GM12878 (cell line): Measurements from ENCODE around the gene FAM98C. TPM values are rescaled to one million over a fixed set of nuclear protein-coding genes. Genes with fewer than 3 reads are reported as not detected.

Experiments used
- ATAC-seq: fragments of 200-7000 bp; cut with Tn5 transposase; 3 replicates; pipeline ENCODE4 v1.9.1; 2020; ENCODE audit warnings: mild to moderate bottlenecking, moderate library complexity
- BruUV-seq: library from RNA; stranded (reverse); fragments of 400-500 nt; replicated peaks from 2 replicates; lab custom pipeline; 2021; lab: Mats Ljungman, UMichigan
- CTCF ChIA-PET: fragments of 300-600 bp; sonication (Branson Sonifier 250); formaldehyde crosslinking; extraction: SDS; loops from one replicate; lab custom pipeline; 2021; ENCODE audit warnings: inconsistent platforms; lab: Yijun Ruan, JAX
- POLR2A ChIA-PET: fragments of 350-600 bp; formaldehyde crosslinking; extraction: SDS; loops from one replicate; lab custom pipeline; 2021; ENCODE audit warnings: inconsistent platforms; lab: Charles Lee
- RAD21 ChIA-PET: fragments of 300-600 bp; sonication (Branson Sonifier 250); formaldehyde crosslinking; loops from one replicate; lab custom pipeline; 2023; ENCODE audit warnings: antibody characterized with exemption; ENCODE audit not compliant: unreplicated experiment; lab: Charles Lee
- SMC1A ChIA-PET: fragments of 300-600 bp; sonication (Branson Sonifier 250); formaldehyde crosslinking; loops from one replicate; lab custom pipeline; 2023; ENCODE audit not compliant: unreplicated experiment, uncharacterized antibody; lab: Charles Lee
- DNase-seq: peaks from one replicate; pipeline ENCODE4 v3.0.0-alpha.2; 2011; ENCODE audit warnings: low read depth, low spot score
- FAIRE-seq: peaks from 3 replicates; lab custom pipeline; 2011; peaks lifted over from hg19 to GRCh38; lab: Jason Lieb, UNC
- H2AFZ ChIP-seq: 2 replicates; pipeline ENCODE4 v1.6.0; 2011; ENCODE audit warnings: low read depth, low read length, control low read depth; ENCODE audit not compliant: control insufficient read depth
- H3K27ac ChIP-seq: 2 replicates; pipeline ENCODE4 v1.5.1; 2011; ENCODE audit warnings: control low read depth; ENCODE audit not compliant: control insufficient read depth, insufficient read depth
- H3K27me3 ChIP-seq, 2 experiments: replicated peaks in 1 of 2; 2 replicates each; pipeline versions ENCODE4 v1.6.0 to v1.6.1; 2011; ENCODE audit warnings: low read length in 1 of 2; ENCODE audit not compliant: control insufficient read depth in 2 of 2, insufficient read depth in 2 of 2
- H3K36me3 ChIP-seq, 2 experiments: 2 replicates each; pipeline ENCODE4 v1.5.1; 2011; ENCODE audit warnings: low read length in 1 of 2; ENCODE audit not compliant: control insufficient read depth in 2 of 2, insufficient read depth in 2 of 2
- H3K4me1 ChIP-seq: 2 replicates; pipeline ENCODE4 v1.6.1; 2011; ENCODE audit warnings: mild to moderate bottlenecking, low read length, moderate library complexity, mixed read lengths; ENCODE audit not compliant: control insufficient read depth, insufficient read depth
- H3K4me2 ChIP-seq: 2 replicates; pipeline ENCODE4 v1.6.0; 2011; ENCODE audit warnings: control low read depth; ENCODE audit not compliant: control insufficient read depth, insufficient read depth
- H3K4me3 ChIP-seq: fragments of 200-600 bp; sonication (generic); 2 replicates; pipeline ENCODE4 v1.5.1; 2016
- H3K79me2 ChIP-seq: 2 replicates; pipeline ENCODE4 v1.6.0; 2011; ENCODE audit warnings: low read length; ENCODE audit not compliant: control insufficient read depth, insufficient read depth
- H3K9ac ChIP-seq: 2 replicates; pipeline ENCODE4 v1.8.0; 2011; ENCODE audit warnings: low read length, control low read depth, mixed read lengths; ENCODE audit not compliant: control insufficient read depth, insufficient read depth
- H3K9me3 ChIP-seq: replicated peaks from 3 replicates; pipeline ENCODE4 v1.5.1; 2011; ENCODE audit warnings: mild to moderate bottlenecking, low read length; ENCODE audit not compliant: control insufficient read depth, insufficient read depth
- H4K20me1 ChIP-seq: 2 replicates; pipeline ENCODE4 v1.6.0; 2011; ENCODE audit not compliant: control insufficient read depth, insufficient read depth
- BRCA1 ChIP-seq: IDR thresholded peaks from 2 replicates; pipeline ENCODE4 v1.6.1; 2011; ENCODE audit warnings: low read depth, low read length, improper control_type of control experiment
- CBX3 ChIP-seq: fragments of 200-600 bp; sonication (generic); IDR thresholded peaks from 2 replicates; pipeline ENCODE4 v1.6.1; 2016; ENCODE audit warnings: low read depth, borderline replicate concordance
- CEBPB ChIP-seq, 2 experiments: fragments of 150-350 bp in 1 of 2; IDR thresholded peaks; 2 replicates each; pipeline ENCODE4 v1.6.1; 2012 to 2014; ENCODE audit warnings: low read depth in 2 of 2, low read length in 2 of 2, borderline replicate concordance in 1 of 2, inconsistent platforms in 1 of 2
- ETV6 ChIP-seq, 2 experiments: fragments of 450-650 bp in 1 of 2; IDR thresholded peaks in 1 of 2; conservative IDR thresholded peaks in 1 of 2; 2 replicates each; pipeline ENCODE4 v1.6.1; 2014; ENCODE audit warnings: antibody characterized with exemption in 1 of 2, borderline replicate concordance in 1 of 2, low read depth in 1 of 2, mild to moderate bottlenecking in 1 of 2, moderate library complexity in 1 of 2
- FOS ChIP-seq: IDR thresholded peaks from 3 replicates; pipeline ENCODE4 v1.6.1; 2011; ENCODE audit warnings: borderline replicate concordance; ENCODE audit not compliant: insufficient read length; ENCODE audit errors: extremely low read depth
- GATAD2B ChIP-seq: fragments of 450-650 bp; conservative IDR thresholded peaks from 2 replicates; pipeline ENCODE4 v1.6.1; 2017; ENCODE audit warnings: low read depth, mild to moderate bottlenecking, moderate library complexity
- KLF5 ChIP-seq: fragments of 450-650 bp; IDR thresholded peaks from 2 replicates; pipeline ENCODE4 v1.6.1; 2014; ENCODE audit warnings: mild to moderate bottlenecking; ENCODE audit not compliant: partially characterized antibody
- NRF1 ChIP-seq: conservative IDR thresholded peaks from 2 replicates; pipeline ENCODE4 v1.6.1; 2011; ENCODE audit warnings: mild to moderate bottlenecking, low read depth, low read length, improper control_type of control experiment
- PML ChIP-seq: IDR thresholded peaks from 2 replicates; pipeline ENCODE4 v1.6.1; 2012; ENCODE audit warnings: low read length, inconsistent platforms
- RB1 ChIP-seq: fragments of 450-650 bp; formaldehyde crosslinking; IDR thresholded peaks from 2 replicates; pipeline ENCODE4 v1.6.1; 2017; ENCODE audit warnings: mild to moderate bottlenecking, borderline replicate concordance
- SP1 ChIP-seq: IDR thresholded peaks from one replicate; pipeline ENCODE4 v1.6.1; 2011; ENCODE audit warnings: low read depth, low read length
- STAT1 ChIP-seq: fragments of 450-650 bp; conservative IDR thresholded peaks from 2 replicates; pipeline ENCODE4 v1.6.1; 2014; ENCODE audit warnings: antibody characterized with exemption, mild to moderate bottlenecking
- USF2 ChIP-seq: IDR thresholded peaks from 2 replicates; pipeline ENCODE4 v1.6.1; 2011; ENCODE audit warnings: low read depth, low read length, improper control_type of control experiment, borderline replicate concordance
- ZNF207 ChIP-seq: fragments of 450-650 bp; IDR thresholded peaks from 2 replicates; pipeline ENCODE4 v1.6.1; 2014; ENCODE audit warnings: antibody characterized with exemption, mild to moderate bottlenecking, borderline replicate concordance
- ZNF622 ChIP-seq: fragments of 450-650 bp; IDR thresholded peaks from 2 replicates; pipeline ENCODE4 v1.6.1; 2017; ENCODE audit warnings: mild to moderate bottlenecking, inconsistent platforms
- WGBS: methylation state at CpG from one replicate; pipeline ENCODE4 v1.1.6; 2016; ENCODE audit warnings: low lambda C conversion rate; ENCODE audit not compliant: insufficient replicate concordance, insufficient coverage; ENCODE audit errors: missing lambda C conversion rate; 5-methylcytosine and 5-hydroxymethylcytosine counted together
- in situ Hi-C: fragments of 300-500 bp; cut with MboI; formaldehyde crosslinking; loops from 9 replicates; pipeline ENCODE4 v1.14.3; 2018; ENCODE audit warnings: mixed read lengths
- intact Hi-C: fragments of 100-400 bp; cut with micrococcal nuclease; formaldehyde crosslinking; loops from one replicate; pipeline ENCODE4 v1.14.2; 2022; ENCODE audit not compliant: unreplicated experiment
- polyA plus RNA-seq, 11 experiments: library from polyadenylated mRNA; depleted of rRNA in 4 of 11; unstranded in 6 of 11; stranded (reverse) in 5 of 11; fragments of >200 nt; fragmentation: Nextera tagmentation in 4 of 11; fragmentation: Illumina TruSeq in 1 of 11; extraction: Ambion mirVana in 4 of 11; extraction: Trizol in 1 of 11; gene quantifications; 1 replicate in 1 of 11; 2 replicates in 10 of 11; pipeline versions ENCODE4 v1.2.1 to v1.2.3, GENCODE V29; 2011 to 2016; ENCODE audit warnings: inconsistent platforms in 2 of 11, missing spikeins in 2 of 11, low read depth in 1 of 11
- total RNA-seq, 4 experiments: library from RNA; depleted of rRNA in 3 of 4; stranded (reverse); fragments of >200 nt in 3 of 4; fragmentation: Illumina TruSeq in 1 of 4; extraction: Trizol in 1 of 4; gene quantifications; 2 replicates each; pipeline versions ENCODE4 v1.2.1 to v1.2.3, GENCODE V29; 2013 to 2021
- TF ChIP-seq, protein P1 (sequence below): fragments of 450-650 bp; IDR thresholded peaks from 2 replicates; pipeline ENCODE4 v1.6.1; 2014; ENCODE audit warnings: mild to moderate bottlenecking
- TF ChIP-seq, protein P2 (sequence below): IDR thresholded peaks from 2 replicates; pipeline ENCODE4 v1.6.1; 2012; ENCODE audit warnings: mild to moderate bottlenecking, low read depth, low read length

Gene FAM98C
- total and polyA plus RNA-seq, 10 of the 15 experiments (the other 5 are each of a cell fraction or from before 2014, with no cell fraction given), result 1.4 to 17.2 (median 9.5) TPM

GRCh38 chr19:38420935-38421334 is 18.0 kb downstream of the FAM98C start:
- no peak for ATAC-seq

More at GRCh38 chr19:38420935-38421334, 18.0 kb downstream of the FAM98C start:
- no peak overlapping the region for H3K4me3 ChIP-seq
- FAIRE-seq, result no peak
- no peak for DNase-seq
- H3K79me2 ChIP-seq, result no peaks in the 10 kb centered on the region
- H3K9ac ChIP-seq, result no peak overlapping the region
- H3K27me3 ChIP-seq, result no peaks in the 10 kb centered on the region; a peak in 1 of 4 replicates
- no peak for TF ChIP-seq USF2
- no peak for TF ChIP-seq KLF5
- TF ChIP-seq PML, result no peak
- TF ChIP-seq CBX3, result no peak
- TF ChIP-seq, protein P1, sequence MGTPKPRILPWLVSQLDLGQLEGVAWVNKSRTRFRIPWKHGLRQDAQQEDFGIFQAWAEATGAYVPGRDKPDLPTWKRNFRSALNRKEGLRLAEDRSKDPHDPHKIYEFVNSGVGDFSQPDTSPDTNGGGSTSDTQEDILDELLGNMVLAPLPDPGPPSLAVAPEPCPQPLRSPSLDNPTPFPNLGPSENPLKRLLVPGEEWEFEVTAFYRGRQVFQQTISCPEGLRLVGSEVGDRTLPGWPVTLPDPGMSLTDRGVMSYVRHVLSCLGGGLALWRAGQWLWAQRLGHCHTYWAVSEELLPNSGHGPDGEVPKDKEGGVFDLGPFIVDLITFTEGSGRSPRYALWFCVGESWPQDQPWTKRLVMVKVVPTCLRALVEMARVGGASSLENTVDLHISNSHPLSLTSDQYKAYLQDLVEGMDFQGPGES, result no peak
- TF ChIP-seq, protein P2, sequence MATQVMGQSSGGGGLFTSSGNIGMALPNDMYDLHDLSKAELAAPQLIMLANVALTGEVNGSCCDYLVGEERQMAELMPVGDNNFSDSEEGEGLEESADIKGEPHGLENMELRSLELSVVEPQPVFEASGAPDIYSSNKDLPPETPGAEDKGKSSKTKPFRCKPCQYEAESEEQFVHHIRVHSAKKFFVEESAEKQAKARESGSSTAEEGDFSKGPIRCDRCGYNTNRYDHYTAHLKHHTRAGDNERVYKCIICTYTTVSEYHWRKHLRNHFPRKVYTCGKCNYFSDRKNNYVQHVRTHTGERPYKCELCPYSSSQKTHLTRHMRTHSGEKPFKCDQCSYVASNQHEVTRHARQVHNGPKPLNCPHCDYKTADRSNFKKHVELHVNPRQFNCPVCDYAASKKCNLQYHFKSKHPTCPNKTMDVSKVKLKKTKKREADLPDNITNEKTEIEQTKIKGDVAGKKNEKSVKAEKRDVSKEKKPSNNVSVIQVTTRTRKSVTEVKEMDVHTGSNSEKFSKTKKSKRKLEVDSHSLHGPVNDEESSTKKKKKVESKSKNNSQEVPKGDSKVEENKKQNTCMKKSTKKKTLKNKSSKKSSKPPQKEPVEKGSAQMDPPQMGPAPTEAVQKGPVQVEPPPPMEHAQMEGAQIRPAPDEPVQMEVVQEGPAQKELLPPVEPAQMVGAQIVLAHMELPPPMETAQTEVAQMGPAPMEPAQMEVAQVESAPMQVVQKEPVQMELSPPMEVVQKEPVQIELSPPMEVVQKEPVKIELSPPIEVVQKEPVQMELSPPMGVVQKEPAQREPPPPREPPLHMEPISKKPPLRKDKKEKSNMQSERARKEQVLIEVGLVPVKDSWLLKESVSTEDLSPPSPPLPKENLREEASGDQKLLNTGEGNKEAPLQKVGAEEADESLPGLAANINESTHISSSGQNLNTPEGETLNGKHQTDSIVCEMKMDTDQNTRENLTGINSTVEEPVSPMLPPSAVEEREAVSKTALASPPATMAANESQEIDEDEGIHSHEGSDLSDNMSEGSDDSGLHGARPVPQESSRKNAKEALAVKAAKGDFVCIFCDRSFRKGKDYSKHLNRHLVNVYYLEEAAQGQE, result no peak
- TF ChIP-seq GATAD2B, result no peak
- TF ChIP-seq ZNF622, result no peak
- TF ChIP-seq NRF1, result no peak
- TF ChIP-seq BRCA1, result no peak
- TF ChIP-seq ETV6 (conservative IDR thresholded peaks at IDR 0.05 in 1 of 2, IDR thresholded peaks at IDR 0.05 in 1 of 2; ENCODE audit: borderline replicate concordance in 1 of 2, low read depth in 1 of 2), result no peak
- no peak for TF ChIP-seq ZNF207
- TF ChIP-seq RB1, result no peak
- TF ChIP-seq STAT1, result no peak
- TF ChIP-seq FOS, result no peak
- TF ChIP-seq CEBPB (IDR thresholded peaks at IDR 0.05; ENCODE audit: borderline replicate concordance in 1 of 2, low read depth in 2 of 2, low read length in 2 of 2), result no peak
- no peak for TF ChIP-seq SP1
- CTCF ChIA-PET, result no interaction called here
- in situ Hi-C loops, result loop anchor here (25.0 kb wide), 1 partner anchor 216 kb away; the partner anchor contains the start of gene ACTN4
- H2AFZ ChIP-seq, result no peak overlapping the region
- H3K9me3 ChIP-seq, result no peaks in the 10 kb centered on the region
- intact Hi-C loops, result no loop called here
- WGBS, result 65% methylated on average over 9 of the region's 9 CpGs
- SMC1A ChIA-PET, result no interaction called here
- no peak overlapping the region for H3K4me2 ChIP-seq
- RAD21 ChIA-PET, result no interaction called here
- H3K27ac ChIP-seq, result no peak overlapping the region
- no TSS peak for BruUV-seq
- POLR2A ChIA-PET, result no interaction called here
- no peaks in the 10 kb centered on the region for H4K20me1 ChIP-seq
- H3K4me1 ChIP-seq, result peaks cover 10% of the 10 kb centered on the region
- no peaks in the 10 kb centered on the region for H3K36me3 ChIP-seq
